HepG2 (cell line): ENCODE results near the gene TMEM80. TPM values are rescaled to one million over a fixed set of nuclear protein-coding genes. Genes with fewer than 3 reads are reported as not detected.

Experiments used
- ETV5 ChIP-seq: IDR thresholded peaks from 2 replicates; pipeline ENCODE4 v1.6.1; 2018; ENCODE audit warnings: missing biosample characterization, missing genetic modification reagents, inconsistent platforms, borderline replicate concordance
- FOXM1 ChIP-seq: sonication (generic); formaldehyde crosslinking; IDR thresholded peaks from 2 replicates; pipeline ENCODE4 v1.5.0; 2020; ENCODE audit warnings: missing genetic modification reagents
- POLR2G ChIP-seq: fragments of 200-400 bp; formaldehyde crosslinking; IDR thresholded peaks from 2 replicates; pipeline ENCODE4 v1.6.1; 2018; ENCODE audit warnings: mild to moderate bottlenecking, low read depth, low read length, moderate library complexity
- TAF15 ChIP-seq: fragments of 200-400 bp; formaldehyde crosslinking; IDR thresholded peaks from one replicate; pipeline ENCODE4 v1.6.1; 2018; ENCODE audit warnings: mild to moderate bottlenecking, low read depth, low read length; ENCODE audit not compliant: poor library complexity, severe bottlenecking
- ZEB1 ChIP-seq: IDR thresholded peaks from 2 replicates; pipeline ENCODE4 v1.6.1; 2012; ENCODE audit warnings: mild to moderate bottlenecking, low read depth, inconsistent platforms; ENCODE audit not compliant: insufficient replicate concordance
- ZNF768 ChIP-seq: sonication (generic); formaldehyde crosslinking; IDR thresholded peaks from 2 replicates; pipeline ENCODE4 v1.4.0; 2020; ENCODE audit warnings: missing genetic modification reagents
- polyA plus RNA-seq, 8 experiments: library from polyadenylated mRNA; depleted of rRNA in 3 of 8; stranded (reverse) in 7 of 8; unstranded in 1 of 8; fragments of >200 nt; fragmentation: Illumina TruSeq in 4 of 8; extraction: Trizol in 4 of 8; gene quantifications; 2 replicates each; pipeline versions ENCODE4 v1.2.1 to v1.2.3, GENCODE V29; 2011 to 2016; ENCODE audit warnings: low read depth in 4 of 8, missing spikeins in 1 of 8, mixed read lengths in 1 of 8; ENCODE audit not compliant: insufficient read depth in 1 of 8
- total RNA-seq, 5 experiments: library from RNA; depleted of rRNA; stranded (reverse); fragments of >200 nt; fragmentation: Illumina TruSeq; extraction: Trizol; gene quantifications; 2 replicates each; pipeline ENCODE4 v1.2.3, GENCODE V29; 2016; ENCODE audit warnings: low read depth in 1 of 5
- TF ChIP-seq, protein P1 (sequence below): conservative IDR thresholded peaks from 2 replicates; pipeline ENCODE4 v1.6.1; 2018; ENCODE audit warnings: missing genetic modification reagents
- TF ChIP-seq, protein P2 (sequence below): sonication (generic); formaldehyde crosslinking; IDR thresholded peaks from 2 replicates; pipeline ENCODE4 v1.8.0; 2022; ENCODE audit warnings: missing genetic modification reagents, low read depth, mild to moderate bottlenecking, borderline replicate concordance
- TF ChIP-seq, protein P3 (sequence below): sonication (generic); formaldehyde crosslinking; IDR thresholded peaks from 2 replicates; pipeline ENCODE4 v1.8.1; 2023; ENCODE audit warnings: missing genetic modification reagents, mild to moderate bottlenecking, borderline replicate concordance
- TF ChIP-seq, protein P4 (sequence below): sonication (generic); formaldehyde crosslinking; IDR thresholded peaks from 2 replicates; pipeline ENCODE4 v1.4.0; 2020; ENCODE audit warnings: missing genetic modification reagents
- TF ChIP-seq, protein P5 (sequence below): sonication (generic); formaldehyde crosslinking; IDR thresholded peaks from 2 replicates; pipeline ENCODE4 v1.5.0; 2020; ENCODE audit warnings: mild to moderate bottlenecking, missing genetic modification reagents, borderline replicate concordance

Gene TMEM80
- total and polyA plus RNA-seq, 2 of the 13 experiments (the other 11 are each of a cell fraction or from before 2014, with no cell fraction given): 5.6 to 17.1 TPM

DNA sequence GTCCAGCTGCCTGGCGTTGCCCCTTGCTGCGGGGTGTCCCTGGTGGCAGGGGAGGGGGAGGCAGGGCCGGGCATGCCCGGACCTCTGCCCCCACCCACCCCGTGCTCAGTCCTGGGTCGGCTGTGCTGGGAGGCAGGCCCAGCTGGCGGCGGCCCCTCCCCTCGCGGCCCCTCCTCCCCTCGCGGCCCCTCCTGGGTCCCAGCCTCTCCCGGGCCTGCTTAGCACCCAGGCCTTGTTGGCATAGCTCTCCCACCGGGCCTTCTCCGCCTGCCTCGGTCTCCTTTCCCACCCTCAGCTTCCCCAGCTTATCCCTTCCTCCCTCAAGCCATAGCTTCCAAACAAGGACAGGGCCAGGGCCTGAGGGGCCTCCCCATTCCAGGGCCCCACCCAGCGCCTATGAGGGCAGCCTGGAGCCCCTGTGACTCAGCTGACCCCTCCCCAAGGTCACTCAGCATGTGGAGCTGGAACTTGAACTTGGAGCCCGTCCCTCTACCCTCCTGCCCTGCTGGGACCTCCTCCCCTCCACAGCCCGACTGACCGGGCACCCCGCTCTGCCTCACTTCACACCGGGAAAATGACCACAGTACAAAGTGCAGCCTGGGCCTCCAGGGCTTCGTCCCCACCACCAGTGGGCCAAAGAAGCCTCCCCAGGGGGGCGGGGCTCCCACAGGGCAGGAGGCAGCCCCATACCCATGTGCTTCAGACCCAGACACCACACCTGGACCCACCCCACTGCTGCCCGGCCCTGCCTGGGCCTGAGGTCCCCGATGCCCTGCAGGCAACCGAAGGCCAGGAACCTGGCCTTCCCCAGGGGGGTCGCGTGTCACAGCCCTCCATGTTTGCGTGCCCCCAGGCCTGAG, 11.6 kb downstream of the TMEM80 start (continued):
- TF ChIP-seq POLR2G (peak; percentile 69), ETV5 (no peak; the same call in 1 of the 2 replicates), ZEB1 (no peak), FOXM1 (no peak), TAF15 (peak; percentile 92), ZNF768 (CRISPR knock-in tag) (peak; percentile 36; the same call in 1 of the 2 replicates)
- TF ChIP-seq, protein P1, sequence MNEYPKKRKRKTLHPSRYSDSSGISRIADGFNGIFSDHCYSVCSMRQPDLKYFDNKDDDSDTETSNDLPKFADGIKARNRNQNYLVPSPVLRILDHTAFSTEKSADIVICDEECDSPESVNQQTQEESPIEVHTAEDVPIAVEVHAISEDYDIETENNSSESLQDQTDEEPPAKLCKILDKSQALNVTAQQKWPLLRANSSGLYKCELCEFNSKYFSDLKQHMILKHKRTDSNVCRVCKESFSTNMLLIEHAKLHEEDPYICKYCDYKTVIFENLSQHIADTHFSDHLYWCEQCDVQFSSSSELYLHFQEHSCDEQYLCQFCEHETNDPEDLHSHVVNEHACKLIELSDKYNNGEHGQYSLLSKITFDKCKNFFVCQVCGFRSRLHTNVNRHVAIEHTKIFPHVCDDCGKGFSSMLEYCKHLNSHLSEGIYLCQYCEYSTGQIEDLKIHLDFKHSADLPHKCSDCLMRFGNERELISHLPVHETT (CRISPR knock-in tag): peak; percentile 61; the same call in 1 of the 2 replicates
- TF ChIP-seq, protein P2, sequence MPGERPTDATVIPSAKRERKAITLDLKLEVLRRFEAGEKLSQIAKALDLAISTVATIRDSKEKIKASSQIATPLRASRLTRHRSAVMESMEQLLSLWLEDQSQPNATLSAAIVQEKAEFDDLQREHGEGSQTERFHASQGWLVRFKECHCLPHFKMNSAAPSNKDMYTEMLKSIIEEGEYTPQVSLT (CRISPR knock-in tag): no peak
- TF ChIP-seq, protein P3, sequence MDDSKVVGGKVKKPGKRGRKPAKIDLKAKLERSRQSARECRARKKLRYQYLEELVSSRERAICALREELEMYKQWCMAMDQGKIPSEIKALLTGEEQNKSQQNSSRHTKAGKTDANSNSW (CRISPR knock-in tag): no peak
- TF ChIP-seq, protein P4, sequence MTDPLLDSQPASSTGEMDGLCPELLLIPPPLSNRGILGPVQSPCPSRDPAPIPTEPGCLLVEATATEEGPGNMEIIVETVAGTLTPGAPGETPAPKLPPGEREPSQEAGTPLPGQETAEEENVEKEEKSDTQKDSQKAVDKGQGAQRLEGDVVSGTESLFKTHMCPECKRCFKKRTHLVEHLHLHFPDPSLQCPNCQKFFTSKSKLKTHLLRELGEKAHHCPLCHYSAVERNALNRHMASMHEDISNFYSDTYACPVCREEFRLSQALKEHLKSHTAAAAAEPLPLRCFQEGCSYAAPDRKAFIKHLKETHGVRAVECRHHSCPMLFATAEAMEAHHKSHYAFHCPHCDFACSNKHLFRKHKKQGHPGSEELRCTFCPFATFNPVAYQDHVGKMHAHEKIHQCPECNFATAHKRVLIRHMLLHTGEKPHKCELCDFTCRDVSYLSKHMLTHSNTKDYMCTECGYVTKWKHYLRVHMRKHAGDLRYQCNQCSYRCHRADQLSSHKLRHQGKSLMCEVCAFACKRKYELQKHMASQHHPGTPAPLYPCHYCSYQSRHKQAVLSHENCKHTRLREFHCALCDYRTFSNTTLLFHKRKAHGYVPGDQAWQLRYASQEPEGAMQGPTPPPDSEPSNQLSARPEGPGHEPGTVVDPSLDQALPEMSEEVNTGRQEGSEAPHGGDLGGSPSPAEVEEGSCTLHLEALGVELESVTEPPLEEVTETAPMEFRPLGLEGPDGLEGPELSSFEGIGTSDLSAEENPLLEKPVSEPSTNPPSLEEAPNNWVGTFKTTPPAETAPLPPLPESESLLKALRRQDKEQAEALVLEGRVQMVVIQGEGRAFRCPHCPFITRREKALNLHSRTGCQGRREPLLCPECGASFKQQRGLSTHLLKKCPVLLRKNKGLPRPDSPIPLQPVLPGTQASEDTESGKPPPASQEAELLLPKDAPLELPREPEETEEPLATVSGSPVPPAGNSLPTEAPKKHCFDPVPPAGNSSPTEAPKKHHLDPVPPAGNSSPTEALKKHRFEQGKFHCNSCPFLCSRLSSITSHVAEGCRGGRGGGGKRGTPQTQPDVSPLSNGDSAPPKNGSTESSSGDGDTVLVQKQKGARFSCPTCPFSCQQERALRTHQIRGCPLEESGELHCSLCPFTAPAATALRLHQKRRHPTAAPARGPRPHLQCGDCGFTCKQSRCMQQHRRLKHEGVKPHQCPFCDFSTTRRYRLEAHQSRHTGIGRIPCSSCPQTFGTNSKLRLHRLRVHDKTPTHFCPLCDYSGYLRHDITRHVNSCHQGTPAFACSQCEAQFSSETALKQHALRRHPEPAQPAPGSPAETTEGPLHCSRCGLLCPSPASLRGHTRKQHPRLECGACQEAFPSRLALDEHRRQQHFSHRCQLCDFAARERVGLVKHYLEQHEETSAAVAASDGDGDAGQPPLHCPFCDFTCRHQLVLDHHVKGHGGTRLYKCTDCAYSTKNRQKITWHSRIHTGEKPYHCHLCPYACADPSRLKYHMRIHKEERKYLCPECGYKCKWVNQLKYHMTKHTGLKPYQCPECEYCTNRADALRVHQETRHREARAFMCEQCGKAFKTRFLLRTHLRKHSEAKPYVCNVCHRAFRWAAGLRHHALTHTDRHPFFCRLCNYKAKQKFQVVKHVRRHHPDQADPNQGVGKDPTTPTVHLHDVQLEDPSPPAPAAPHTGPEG (CRISPR knock-in tag): peak; percentile 39; the same call in 1 of the 2 replicates
- TF ChIP-seq, protein P5, sequence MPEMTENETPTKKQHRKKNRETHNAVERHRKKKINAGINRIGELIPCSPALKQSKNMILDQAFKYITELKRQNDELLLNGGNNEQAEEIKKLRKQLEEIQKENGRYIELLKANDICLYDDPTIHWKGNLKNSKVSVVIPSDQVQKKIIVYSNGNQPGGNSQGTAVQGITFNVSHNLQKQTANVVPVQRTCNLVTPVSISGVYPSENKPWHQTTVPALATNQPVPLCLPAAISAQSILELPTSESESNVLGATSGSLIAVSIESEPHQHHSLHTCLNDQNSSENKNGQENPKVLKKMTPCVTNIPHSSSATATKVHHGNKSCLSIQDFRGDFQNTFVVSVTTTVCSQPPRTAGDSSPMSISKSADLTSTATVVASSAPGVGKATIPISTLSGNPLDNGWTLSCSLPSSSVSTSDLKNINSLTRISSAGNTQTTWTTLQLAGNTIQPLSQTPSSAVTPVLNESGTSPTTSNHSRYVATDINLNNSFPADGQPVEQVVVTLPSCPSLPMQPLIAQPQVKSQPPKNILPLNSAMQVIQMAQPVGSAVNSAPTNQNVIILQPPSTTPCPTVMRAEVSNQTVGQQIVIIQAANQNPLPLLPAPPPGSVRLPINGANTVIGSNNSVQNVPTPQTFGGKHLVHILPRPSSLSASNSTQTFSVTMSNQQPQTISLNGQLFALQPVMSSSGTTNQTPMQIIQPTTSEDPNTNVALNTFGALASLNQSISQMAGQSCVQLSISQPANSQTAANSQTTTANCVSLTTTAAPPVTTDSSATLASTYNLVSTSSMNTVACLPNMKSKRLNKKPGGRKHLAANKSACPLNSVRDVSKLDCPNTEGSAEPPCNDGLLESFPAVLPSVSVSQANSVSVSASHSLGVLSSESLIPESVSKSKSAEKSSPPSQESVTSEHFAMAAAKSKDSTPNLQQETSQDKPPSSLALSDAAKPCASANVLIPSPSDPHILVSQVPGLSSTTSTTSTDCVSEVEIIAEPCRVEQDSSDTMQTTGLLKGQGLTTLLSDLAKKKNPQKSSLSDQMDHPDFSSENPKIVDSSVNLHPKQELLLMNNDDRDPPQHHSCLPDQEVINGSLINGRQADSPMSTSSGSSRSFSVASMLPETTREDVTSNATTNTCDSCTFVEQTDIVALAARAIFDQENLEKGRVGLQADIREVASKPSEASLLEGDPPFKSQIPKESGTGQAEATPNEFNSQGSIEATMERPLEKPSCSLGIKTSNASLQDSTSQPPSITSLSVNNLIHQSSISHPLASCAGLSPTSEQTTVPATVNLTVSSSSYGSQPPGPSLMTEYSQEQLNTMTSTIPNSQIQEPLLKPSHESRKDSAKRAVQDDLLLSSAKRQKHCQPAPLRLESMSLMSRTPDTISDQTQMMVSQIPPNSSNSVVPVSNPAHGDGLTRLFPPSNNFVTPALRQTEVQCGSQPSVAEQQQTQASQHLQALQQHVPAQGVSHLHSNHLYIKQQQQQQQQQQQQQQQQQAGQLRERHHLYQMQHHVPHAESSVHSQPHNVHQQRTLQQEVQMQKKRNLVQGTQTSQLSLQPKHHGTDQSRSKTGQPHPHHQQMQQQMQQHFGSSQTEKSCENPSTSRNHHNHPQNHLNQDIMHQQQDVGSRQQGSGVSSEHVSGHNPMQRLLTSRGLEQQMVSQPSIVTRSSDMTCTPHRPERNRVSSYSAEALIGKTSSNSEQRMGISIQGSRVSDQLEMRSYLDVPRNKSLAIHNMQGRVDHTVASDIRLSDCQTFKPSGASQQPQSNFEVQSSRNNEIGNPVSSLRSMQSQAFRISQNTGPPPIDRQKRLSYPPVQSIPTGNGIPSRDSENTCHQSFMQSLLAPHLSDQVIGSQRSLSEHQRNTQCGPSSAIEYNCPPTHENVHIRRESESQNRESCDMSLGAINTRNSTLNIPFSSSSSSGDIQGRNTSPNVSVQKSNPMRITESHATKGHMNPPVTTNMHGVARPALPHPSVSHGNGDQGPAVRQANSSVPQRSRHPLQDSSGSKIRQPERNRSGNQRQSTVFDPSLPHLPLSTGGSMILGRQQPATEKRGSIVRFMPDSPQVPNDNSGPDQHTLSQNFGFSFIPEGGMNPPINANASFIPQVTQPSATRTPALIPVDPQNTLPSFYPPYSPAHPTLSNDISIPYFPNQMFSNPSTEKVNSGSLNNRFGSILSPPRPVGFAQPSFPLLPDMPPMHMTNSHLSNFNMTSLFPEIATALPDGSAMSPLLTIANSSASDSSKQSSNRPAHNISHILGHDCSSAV (CRISPR knock-in tag): no peak
